DOHH2 (cell line): ENCODE results near the gene IGFL1.
"Not testable (repeated sequence)": the region's sequence is repeated elsewhere in the genome, so short reads cannot be mapped to it uniquely, and the experiment has no call there.

ENCODE experiments used
- H3F3A ChIP-seq: fragments of 200-600 bp; sonication (generic), shearing (Covaris generic); 2 replicates; pipeline ENCODE4 v1.6.0; 2016; ENCODE audit warnings: antibody characterized with exemption, mild to moderate bottlenecking; ENCODE audit not compliant: control insufficient read depth, insufficient read depth
- H3K27ac ChIP-seq: fragments of 200-600 bp; sonication (generic); 2 replicates; pipeline ENCODE4 v1.5.1; 2014; ENCODE audit warnings: low read depth, mild to moderate bottlenecking, low read length, moderate library complexity
- H3K27me3 ChIP-seq: fragments of 200-600 bp; sonication (generic); 2 replicates; pipeline ENCODE4 v1.6.1; 2014; ENCODE audit warnings: mild to moderate bottlenecking, low read length, mixed read lengths; ENCODE audit not compliant: control insufficient read depth
- H3K36me3 ChIP-seq: fragments of 200-600 bp; sonication (generic); 2 replicates; pipeline ENCODE4 v1.6.1; 2014; ENCODE audit warnings: mild to moderate bottlenecking, low read length, moderate library complexity, mixed read lengths; ENCODE audit not compliant: control insufficient read depth
- H3K4me1 ChIP-seq: fragments of 200-600 bp; sonication (generic); 2 replicates; pipeline ENCODE4 v1.6.1; 2014; ENCODE audit warnings: mild to moderate bottlenecking, low read length, mixed read lengths; ENCODE audit not compliant: control insufficient read depth
- H3K4me2 ChIP-seq: fragments of 200-600 bp; sonication (generic); 2 replicates; pipeline ENCODE4 v1.6.0; 2014; ENCODE audit warnings: mild to moderate bottlenecking, low read length, moderate library complexity
- H3K4me3 ChIP-seq: fragments of 200-600 bp; sonication (generic); 2 replicates; pipeline ENCODE4 v1.5.1; 2014; ENCODE audit warnings: mild to moderate bottlenecking, low read length, mixed read lengths
- H3K79me2 ChIP-seq: fragments of 200-600 bp; sonication (generic); 2 replicates; pipeline ENCODE4 v1.6.1; 2014; ENCODE audit warnings: mild to moderate bottlenecking, low read length, mixed read lengths; ENCODE audit not compliant: control insufficient read depth
- H3K9me2 ChIP-seq: fragments of 200-600 bp; sonication (generic); replicated peaks from 2 replicates; pipeline ENCODE4 v1.6.1; 2014; ENCODE audit warnings: mild to moderate bottlenecking, low read length, mixed read lengths; ENCODE audit not compliant: control insufficient read depth
- H3K9me3 ChIP-seq: fragments of 200-600 bp; sonication (generic); 2 replicates; pipeline ENCODE4 v1.6.1; 2014; ENCODE audit warnings: antibody characterized with exemption, low read length, mixed read lengths; ENCODE audit not compliant: control insufficient read depth, insufficient read depth
- H4K20me1 ChIP-seq: fragments of 200-600 bp; sonication (generic); 2 replicates; pipeline ENCODE4 v1.6.0; 2014; ENCODE audit warnings: low read depth, mild to moderate bottlenecking, antibody characterized with exemption, low read length, moderate library complexity; ENCODE audit not compliant: control insufficient read depth, insufficient read depth
- EZH2phosphoT487 ChIP-seq: fragments of 200-600 bp; sonication (generic); IDR thresholded peaks from 2 replicates; pipeline ENCODE4 v1.6.1; 2017; ENCODE audit warnings: borderline replicate concordance, mild to moderate bottlenecking, antibody characterized with exemption, low read length, moderate library complexity, mixed read lengths
- TF ChIP-seq, protein P1 (sequence below): fragments of 200-600 bp; sonication (generic); IDR thresholded peaks from one replicate; pipeline ENCODE4 v1.5.1; 2014; ENCODE audit warnings: antibody characterized with exemption, mild to moderate bottlenecking, low read depth, low read length; ENCODE audit not compliant: poor library complexity, severe bottlenecking

IGFL1 gene

DNA sequence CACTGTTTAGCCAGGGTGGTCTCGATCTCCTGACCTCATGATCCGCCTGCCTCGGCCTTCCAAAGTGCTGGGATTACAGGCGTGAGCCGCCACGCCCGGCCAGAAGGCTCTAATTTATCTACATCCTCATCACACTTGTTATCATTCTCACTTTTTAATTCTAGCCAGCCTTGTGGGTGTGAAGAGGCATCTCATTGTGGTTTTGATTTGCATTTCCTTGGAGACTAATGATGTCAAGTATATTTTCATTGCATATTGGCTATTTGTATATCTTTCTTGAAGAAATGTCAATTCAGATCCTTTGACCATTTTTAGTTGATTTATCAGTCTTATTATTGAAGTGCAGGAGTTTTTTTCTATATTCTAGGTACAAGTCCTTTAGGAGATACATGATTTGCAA lies 39.6 kb downstream of the IGFL1 start:
- TF ChIP-seq, protein P1, sequence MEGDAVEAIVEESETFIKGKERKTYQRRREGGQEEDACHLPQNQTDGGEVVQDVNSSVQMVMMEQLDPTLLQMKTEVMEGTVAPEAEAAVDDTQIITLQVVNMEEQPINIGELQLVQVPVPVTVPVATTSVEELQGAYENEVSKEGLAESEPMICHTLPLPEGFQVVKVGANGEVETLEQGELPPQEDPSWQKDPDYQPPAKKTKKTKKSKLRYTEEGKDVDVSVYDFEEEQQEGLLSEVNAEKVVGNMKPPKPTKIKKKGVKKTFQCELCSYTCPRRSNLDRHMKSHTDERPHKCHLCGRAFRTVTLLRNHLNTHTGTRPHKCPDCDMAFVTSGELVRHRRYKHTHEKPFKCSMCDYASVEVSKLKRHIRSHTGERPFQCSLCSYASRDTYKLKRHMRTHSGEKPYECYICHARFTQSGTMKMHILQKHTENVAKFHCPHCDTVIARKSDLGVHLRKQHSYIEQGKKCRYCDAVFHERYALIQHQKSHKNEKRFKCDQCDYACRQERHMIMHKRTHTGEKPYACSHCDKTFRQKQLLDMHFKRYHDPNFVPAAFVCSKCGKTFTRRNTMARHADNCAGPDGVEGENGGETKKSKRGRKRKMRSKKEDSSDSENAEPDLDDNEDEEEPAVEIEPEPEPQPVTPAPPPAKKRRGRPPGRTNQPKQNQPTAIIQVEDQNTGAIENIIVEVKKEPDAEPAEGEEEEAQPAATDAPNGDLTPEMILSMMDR: no peak
- no peak for TF ChIP-seq EZH2phosphoT487
- no peaks in the 10 kb centered on the region for H4K20me1 ChIP-seq
- H3K4me1 ChIP-seq: peaks cover 5% of the 10 kb centered on the region
- H3K9me2 ChIP-seq: no peaks in the 10 kb centered on the region
- H3K4me3 ChIP-seq: no peak overlapping the region
- no peak overlapping the region for H3K4me2 ChIP-seq
- H3K79me2 ChIP-seq: no peaks in the 10 kb centered on the region
- H3K27me3 ChIP-seq: 0 out of 2 replicates have a peak, but pooled peaks cover 2% of the 10 kb centered on the region
- H3K9me3 ChIP-seq: no peaks in the 10 kb centered on the region
- H3K36me3 ChIP-seq: no peaks in the 10 kb centered on the region
- H3F3A ChIP-seq: no peaks in the 10 kb centered on the region
- H3K27ac ChIP-seq: no peak overlapping the region

DNA sequence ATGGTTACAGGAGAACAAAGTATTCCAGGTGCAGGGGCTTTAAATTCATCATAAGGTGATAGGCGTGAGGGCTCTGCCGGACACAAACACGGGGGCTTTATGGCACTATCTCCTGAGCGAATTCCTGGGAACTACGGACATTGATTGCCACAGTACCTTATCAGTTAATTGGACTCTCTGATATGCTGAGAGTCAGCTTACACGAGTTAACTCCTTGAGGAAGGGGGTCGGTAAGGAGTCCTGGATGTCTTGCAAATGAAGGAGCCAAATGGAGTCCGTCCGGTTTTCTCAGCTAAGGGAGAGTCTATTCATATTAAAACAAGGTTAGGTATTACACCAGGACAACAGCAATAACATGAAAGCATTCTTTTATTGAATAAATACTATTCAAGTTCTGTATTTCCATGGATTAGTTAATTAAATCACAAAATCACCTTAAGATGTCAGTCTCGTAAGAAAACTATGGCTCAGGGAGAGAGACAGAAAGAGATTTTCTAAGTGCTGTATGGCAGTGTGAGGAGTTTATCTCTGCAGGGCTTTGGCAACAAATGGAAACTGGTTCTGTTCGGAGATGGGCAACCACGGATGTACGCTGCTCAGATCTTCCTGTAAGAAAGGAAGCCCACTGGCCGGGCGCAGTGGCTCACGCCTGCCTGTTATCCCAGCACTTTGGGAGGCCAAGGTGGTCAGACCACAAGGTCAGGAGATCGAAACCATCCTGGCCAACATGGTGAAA lies 41.1 kb downstream of the IGFL1 start:
- H3K27me3 ChIP-seq: 0 out of 2 replicates have a peak, but pooled peaks cover 2% of the 10 kb centered on the region
- H3K4me3 ChIP-seq: no peak overlapping the region
- TF ChIP-seq, protein P1: no peak
- no peak for TF ChIP-seq EZH2phosphoT487

DNA sequence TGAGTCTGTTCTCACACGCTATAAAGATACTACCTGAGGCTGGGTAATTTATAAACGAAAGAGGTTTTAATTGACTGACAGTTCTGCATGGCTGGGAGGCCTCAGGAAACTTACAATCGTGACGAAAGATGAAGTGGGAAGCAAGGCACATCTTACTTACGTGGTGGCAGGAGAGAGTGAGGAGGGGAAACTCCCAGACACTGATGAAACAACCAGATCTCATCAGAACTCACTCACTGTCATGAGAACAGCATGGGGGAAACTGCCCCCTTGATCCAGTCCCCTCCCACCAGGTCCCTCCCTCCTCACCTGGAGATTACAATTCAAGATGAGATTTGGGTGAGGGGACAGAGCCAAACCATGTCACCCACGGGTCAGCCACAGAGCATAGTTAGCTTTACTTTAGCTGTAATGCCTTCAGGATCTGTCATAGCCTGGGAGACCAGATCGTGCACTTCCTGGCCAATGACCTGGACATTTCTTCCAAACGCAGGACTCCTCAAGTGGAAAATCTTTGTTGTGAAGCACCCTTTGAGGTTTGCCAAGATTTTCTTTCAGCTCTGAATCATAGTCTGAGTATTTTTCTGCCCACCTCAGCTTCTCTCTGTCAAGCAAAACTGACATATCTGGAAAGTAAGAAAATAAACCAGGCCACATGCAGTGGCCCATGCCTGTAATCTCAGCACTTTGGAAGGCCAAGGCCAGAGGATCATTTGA lies 42.1 kb downstream of the IGFL1 start:
- Histone ChIP-seq H3K4me1 (peaks cover 5% of the 10 kb centered on the region), H3K4me3 (no peak overlapping the region), H3K9me2 (no peaks in the 10 kb centered on the region), H3K79me2 (no peaks in the 10 kb centered on the region), H3K4me2 (no peak overlapping the region), H3K9me3 (no peaks in the 10 kb centered on the region), H3K27ac (no peak overlapping the region), H3K27me3 (0 out of 2 replicates have a peak, but pooled peaks cover 2% of the 10 kb centered on the region), H3K36me3 (no peaks in the 10 kb centered on the region), H3F3A (no peaks in the 10 kb centered on the region), H4K20me1 (no peaks in the 10 kb centered on the region)
- no peak for TF ChIP-seq EZH2phosphoT487
- TF ChIP-seq, protein P1: no peak

More for the DNA sequence above, 41.1 kb downstream of the IGFL1 start:
- Histone ChIP-seq H3K4me2 (no peak overlapping the region), H3K9me2 (no peaks in the 10 kb centered on the region), H3K27ac (no peak overlapping the region), H3F3A (no peaks in the 10 kb centered on the region), H3K36me3 (no peaks in the 10 kb centered on the region), H3K9me3 (no peaks in the 10 kb centered on the region), H3K79me2 (no peaks in the 10 kb centered on the region), H3K4me1 (peaks cover 5% of the 10 kb centered on the region), H4K20me1 (no peaks in the 10 kb centered on the region)

DNA sequence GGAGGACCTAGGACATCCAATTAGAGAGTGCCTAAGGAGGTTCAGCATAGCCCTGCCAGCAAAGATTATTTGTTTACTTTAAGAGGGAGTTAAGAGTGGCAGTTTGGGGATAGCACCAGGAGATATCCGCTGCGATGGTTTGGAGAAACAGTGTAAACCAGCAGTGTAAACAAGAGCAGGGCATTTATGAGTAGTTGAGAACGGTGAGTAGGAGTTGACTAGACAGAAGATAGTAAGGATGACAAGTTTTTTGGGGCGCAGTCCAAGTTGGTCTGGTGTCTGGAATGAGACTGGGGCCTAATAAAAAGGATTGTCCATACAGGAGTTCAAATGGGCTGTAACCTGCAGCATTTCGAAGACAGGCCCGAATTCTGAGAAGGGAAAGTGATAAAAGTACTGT lies 44.4 kb downstream of the IGFL1 start:
- not testable (repeated sequence) for H3K4me1 ChIP-seq, H3K79me2 ChIP-seq, H3K9me3 ChIP-seq, H3K9me2 ChIP-seq, H4K20me1 ChIP-seq, H3K27me3 ChIP-seq, H3K4me2 ChIP-seq, H3F3A ChIP-seq, H3K27ac ChIP-seq, H3K36me3 ChIP-seq, H3K4me3 ChIP-seq
